Mesodermal cell (in vitro differentiated cells): ENCODE results near the gene ZBTB46.

Experiments used
- H3K27ac ChIP-seq: 2 replicates; pipeline ENCODE4 v1.7.0; 2013; ENCODE audit warnings: mild to moderate bottlenecking, low read depth, low read length, moderate library complexity; ENCODE audit not compliant: severe bottlenecking
- H3K36me3 ChIP-seq: 2 replicates; pipeline ENCODE4 v1.7.1; 2013; ENCODE audit warnings: mild to moderate bottlenecking, low read length, moderate library complexity; ENCODE audit not compliant: control insufficient read depth, insufficient read depth
- H3K4me1 ChIP-seq: one replicate; pipeline ENCODE4 v1.7.1; 2013; ENCODE audit warnings: mild to moderate bottlenecking, low read length; ENCODE audit not compliant: insufficient read depth, control insufficient read depth, poor library complexity, severe bottlenecking
- H3K4me3 ChIP-seq: 2 replicates; pipeline ENCODE4 v1.7.0; 2013; ENCODE audit warnings: low read length, control low read depth, mild to moderate bottlenecking; ENCODE audit not compliant: insufficient read depth, poor library complexity, severe bottlenecking; ENCODE audit errors: extremely low read depth
- H3K9me3 ChIP-seq: 2 replicates; pipeline ENCODE4 v1.7.1; 2013; ENCODE audit warnings: mild to moderate bottlenecking, low read length, moderate library complexity; ENCODE audit not compliant: control insufficient read depth
- WGBS, 2 experiments: methylation state at CpG; one replicate each; pipeline ENCODE4 v1.1.5; 2013; ENCODE audit warnings: missing lambda C conversion rate in 2 of 2; ENCODE audit not compliant: insufficient coverage in 2 of 2; 5-methylcytosine and 5-hydroxymethylcytosine counted together

Gene ZBTB46

GRCh38 chr20:63707558-63708300 lies 123.3 kb downstream of the ZBTB46 start, which contains the start of the genes ARFRP1 and ZGPAT:
TSS of gene ARFRP1 (minus strand) at chr20:63707976. CDS start at chr20:63707091, 885 bp downstream.
TSS of gene ZGPAT (plus strand) at chr20:63708039. CDS start at chr20:63708581, 542 bp downstream.
- H3K4me1 ChIP-seq, result peaks cover 5% of the 10 kb centered on the region
- H3K4me3 ChIP-seq, result peak within 1 kb of the TSS; percentile 92
- peak within 1 kb of the TSS; percentile 53 for H3K27ac ChIP-seq
- 0% methylated on average over 72 to 76 of the region's 98 CpGs for WGBS, 2 experiments
- peaks cover 73% of the 10 kb centered on the region for H3K36me3 ChIP-seq
- no peaks in the 10 kb centered on the region for H3K9me3 ChIP-seq

- H3K36me3 ChIP-seq, result peaks cover 66% of the 10 kb centered on the region
- H3K9me3 ChIP-seq, result no peaks in the 10 kb centered on the region
- peak overlapping the region; percentile 53 for H3K27ac ChIP-seq
- WGBS, 2 experiments, result 9 to 11% methylated on average over 40 to 45 of the region's 56 CpGs
- H3K4me1 ChIP-seq, result peaks cover 5% of the 10 kb centered on the region
- peak overlapping the region; percentile 92 for H3K4me3 ChIP-seq
Observed at GRCh38 chr20:63706852-63707557, 124.1 kb downstream of the ZBTB46 start.

GRCh38 chr20:63706027-63706695 lies 124.9 kb downstream of the ZBTB46 start:
- Histone ChIP-seq H3K9me3 (no peaks in the 10 kb centered on the region), H3K4me3 (peak overlapping the region; percentile 92), H3K27ac (no peak overlapping the region), H3K36me3 (peaks cover 57% of the 10 kb centered on the region), H3K4me1 (peaks cover 5% of the 10 kb centered on the region)
- 94 to 96% methylated on average over 9 of the region's 12 CpGs for WGBS, 2 experiments

- Histone ChIP-seq H3K27ac (no peak overlapping the region), H3K4me1 (peaks cover 5% of the 10 kb centered on the region), H3K9me3 (no peaks in the 10 kb centered on the region), H3K36me3 (peaks cover 50% of the 10 kb centered on the region), H3K4me3 (no peak overlapping the region)
- 89 to 99% methylated on average over 7 to 8 of the region's 8 CpGs for WGBS, 2 experiments
Observed at GRCh38 chr20:63705232-63706026, 125.6 kb downstream of the ZBTB46 start.

GRCh38 chr20:63704749-63705117 lies 126.3 kb downstream of the ZBTB46 start:
- 86 to 95% methylated on average over 5 to 6 of the region's 6 CpGs for WGBS, 2 experiments
- Histone ChIP-seq H3K36me3 (peaks cover 48% of the 10 kb centered on the region), H3K27ac (no peak overlapping the region), H3K9me3 (no peaks in the 10 kb centered on the region), H3K4me3 (no peak overlapping the region), H3K4me1 (peaks cover 8% of the 10 kb centered on the region)

- H3K36me3 ChIP-seq, result peaks cover 44% of the 10 kb centered on the region
- no peak overlapping the region for H3K4me3 ChIP-seq
- WGBS, 2 experiments, result 94 to 98% methylated on average over 9 to 11 of the region's 11 CpGs
Observed at GRCh38 chr20:63703976-63704748, 126.9 kb downstream of the ZBTB46 start.

GRCh38 chr20:63703471-63703975 lies 127.5 kb downstream of the ZBTB46 start:
- Histone ChIP-seq H3K4me3 (no peak overlapping the region), H3K36me3 (peaks cover 39% of the 10 kb centered on the region), H3K9me3 (no peaks in the 10 kb centered on the region), H3K4me1 (peaks cover 20% of the 10 kb centered on the region), H3K27ac (no peak overlapping the region)
- 90 to 96% methylated on average over 8 to 14 of the region's 15 CpGs for WGBS, 2 experiments

More at GRCh38 chr20:63703976-63704748, 126.9 kb downstream of the ZBTB46 start:
- no peaks in the 10 kb centered on the region for H3K9me3 ChIP-seq
- no peak overlapping the region for H3K27ac ChIP-seq
- peaks cover 13% of the 10 kb centered on the region for H3K4me1 ChIP-seq

- 83 to 91% methylated on average over 12 of the region's 13 CpGs for WGBS, 2 experiments
- H3K27ac ChIP-seq, result no peak overlapping the region
- no peak overlapping the region for H3K4me3 ChIP-seq
Observed at GRCh38 chr20:63702751-63703470, 128.2 kb downstream of the ZBTB46 start.

GRCh38 chr20:63702036-63702665 lies 128.9 kb downstream of the ZBTB46 start:
- peaks cover 39% of the 10 kb centered on the region for H3K36me3 ChIP-seq
- H3K9me3 ChIP-seq, result no peaks in the 10 kb centered on the region
- H3K27ac ChIP-seq, result no peak overlapping the region
- WGBS, 2 experiments, result 92 to 94% methylated on average over 16 of the region's 16 CpGs
- H3K4me3 ChIP-seq, result no peak overlapping the region
- H3K4me1 ChIP-seq, result peaks cover 29% of the 10 kb centered on the region

More at GRCh38 chr20:63702751-63703470, 128.2 kb downstream of the ZBTB46 start:
- Histone ChIP-seq H3K9me3 (no peaks in the 10 kb centered on the region), H3K36me3 (peaks cover 39% of the 10 kb centered on the region), H3K4me1 (peaks cover 26% of the 10 kb centered on the region)
